A673 (cell line): ENCODE measurements around the gene FADS6. TPM values are rescaled to one million over a fixed set of nuclear protein-coding genes. Genes with fewer than 3 reads are reported as not detected.

Experiments
- BruUV-seq: library from RNA; stranded (reverse); fragments of 400-500 nt; replicated peaks from 2 replicates; lab custom pipeline; 2021; lab: Mats Ljungman, UMichigan
- CTCF ChIA-PET: fragments of 300-600 bp; sonication (Branson Sonifier 250); formaldehyde crosslinking; loops from one replicate; lab custom pipeline; 2022; ENCODE audit warnings: antibody characterized with exemption; lab: Charles Lee
- POLR2A ChIA-PET: fragments of 300-600 bp; sonication (Branson Sonifier 250); formaldehyde crosslinking; loops from one replicate; lab custom pipeline; 2022; ENCODE audit warnings: antibody characterized with exemption; ENCODE audit not compliant: low non-redundant PET; lab: Charles Lee
- DNase-seq: peaks from one replicate; pipeline ENCODE4 v3.0.0-alpha.2; 2015; ENCODE audit warnings: low spot score
- H3K27ac ChIP-seq: fragments of 200-600 bp; sonication (generic); 2 replicates; pipeline ENCODE4 v1.5.1; 2016; ENCODE audit warnings: mixed run types, low read depth, mild to moderate bottlenecking, mixed read lengths, antibody characterized with exemption, low read length; ENCODE audit not compliant: poor library complexity, severe bottlenecking
- H3K27me3 ChIP-seq: fragments of 200-600 bp; sonication (generic); replicated peaks from 2 replicates; pipeline ENCODE4 v1.6.1; 2017; ENCODE audit warnings: mixed run types, low read depth, mild to moderate bottlenecking, mixed read lengths, antibody characterized with exemption, low read length; ENCODE audit not compliant: insufficient read depth, poor library complexity
- H3K36me3 ChIP-seq: fragments of 200-600 bp; sonication (generic); 2 replicates; pipeline ENCODE4 v1.6.1; 2016; ENCODE audit warnings: mixed run types, mild to moderate bottlenecking, mixed read lengths, antibody characterized with exemption, low read length; ENCODE audit not compliant: insufficient read depth, poor library complexity, severe bottlenecking
- H3K4me1 ChIP-seq: fragments of 200-600 bp; sonication (generic); 2 replicates; pipeline ENCODE4 v1.6.1; 2017; ENCODE audit warnings: mixed run types, mild to moderate bottlenecking, mixed read lengths, antibody characterized with exemption, low read length; ENCODE audit not compliant: insufficient read depth, poor library complexity, severe bottlenecking
- H3K4me3 ChIP-seq: fragments of 200-600 bp; sonication (generic); 2 replicates; pipeline ENCODE4 v1.5.1; 2016; ENCODE audit warnings: low read depth, mixed run types, mild to moderate bottlenecking, mixed read lengths, low read length; ENCODE audit not compliant: poor library complexity, severe bottlenecking
- H3K9me3 ChIP-seq: fragments of 200-600 bp; sonication (generic); 2 replicates; pipeline ENCODE4 v1.6.1; 2016; ENCODE audit warnings: mixed run types, low read depth, mild to moderate bottlenecking, mixed read lengths, antibody characterized with exemption, low read length; ENCODE audit not compliant: poor library complexity, severe bottlenecking
- EZH2 ChIP-seq: fragments of 200-600 bp; sonication (generic); IDR thresholded peaks from 2 replicates; pipeline ENCODE4 v1.6.1; 2017; ENCODE audit warnings: borderline replicate concordance, low read depth, mild to moderate bottlenecking, mixed read lengths, antibody characterized with exemption, low read length; ENCODE audit not compliant: poor library complexity, severe bottlenecking
- intact Hi-C: fragments of 100-400 bp; cut with micrococcal nuclease; formaldehyde crosslinking; loops from one replicate; pipeline ENCODE4 v1.10.0; 2022; ENCODE audit not compliant: unreplicated experiment
- total RNA-seq: library from RNA; stranded (reverse); gene quantifications from 2 replicates; pipeline ENCODE4 v1.2.3, GENCODE V29; 2021
- TF ChIP-seq, protein P1 (sequence below): fragments of 300-800, 200-600 bp; sonication (generic); conservative IDR thresholded peaks from 2 replicates; pipeline ENCODE4 v1.5.1; 2017; ENCODE audit warnings: low read depth, mild to moderate bottlenecking, antibody characterized with exemption, low read length, moderate library complexity, mixed read lengths

Gene FADS6
- total RNA-seq, 1 experiment from 2014 or later = not detected

- BruUV-seq = no TSS peak
- ChIA-PET POLR2A (no interaction called here), CTCF (interaction anchor here (1.2 kb wide), 1 partner anchor 214 kb away, joined by 3 read pairs; no protein-coding TSS in a partner anchor)
- Histone ChIP-seq H3K27me3 (peaks cover 45% of the 10 kb centered on the region), H3K4me1 (no peaks in the 10 kb centered on the region), H3K36me3 (no peaks in the 10 kb centered on the region), H3K27ac (no peak overlapping the region), H3K9me3 (no peaks in the 10 kb centered on the region), H3K4me3 (no peak overlapping the region)
- DNase-seq = no peak
- intact Hi-C loops = no loop called here
- TF ChIP-seq, protein P1, sequence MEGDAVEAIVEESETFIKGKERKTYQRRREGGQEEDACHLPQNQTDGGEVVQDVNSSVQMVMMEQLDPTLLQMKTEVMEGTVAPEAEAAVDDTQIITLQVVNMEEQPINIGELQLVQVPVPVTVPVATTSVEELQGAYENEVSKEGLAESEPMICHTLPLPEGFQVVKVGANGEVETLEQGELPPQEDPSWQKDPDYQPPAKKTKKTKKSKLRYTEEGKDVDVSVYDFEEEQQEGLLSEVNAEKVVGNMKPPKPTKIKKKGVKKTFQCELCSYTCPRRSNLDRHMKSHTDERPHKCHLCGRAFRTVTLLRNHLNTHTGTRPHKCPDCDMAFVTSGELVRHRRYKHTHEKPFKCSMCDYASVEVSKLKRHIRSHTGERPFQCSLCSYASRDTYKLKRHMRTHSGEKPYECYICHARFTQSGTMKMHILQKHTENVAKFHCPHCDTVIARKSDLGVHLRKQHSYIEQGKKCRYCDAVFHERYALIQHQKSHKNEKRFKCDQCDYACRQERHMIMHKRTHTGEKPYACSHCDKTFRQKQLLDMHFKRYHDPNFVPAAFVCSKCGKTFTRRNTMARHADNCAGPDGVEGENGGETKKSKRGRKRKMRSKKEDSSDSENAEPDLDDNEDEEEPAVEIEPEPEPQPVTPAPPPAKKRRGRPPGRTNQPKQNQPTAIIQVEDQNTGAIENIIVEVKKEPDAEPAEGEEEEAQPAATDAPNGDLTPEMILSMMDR = no peak
- no peak for TF ChIP-seq EZH2
Measured at GRCh38 chr17:74900208-74900607, 6.8 kb upstream of the FADS6 start.

GRCh38 chr17:74898376-74898946 is 5.0 kb upstream of the FADS6 start:
- Histone ChIP-seq H3K36me3 (no peaks in the 10 kb centered on the region), H3K27me3 (peaks cover 63% of the 10 kb centered on the region), H3K27ac (no peak overlapping the region), H3K4me1 (no peaks in the 10 kb centered on the region), H3K4me3 (no peak overlapping the region), H3K9me3 (no peaks in the 10 kb centered on the region)
- POLR2A ChIA-PET = no interaction called here
- CTCF ChIA-PET = no interaction called here
- intact Hi-C loops = no loop called here
- no TSS peak for BruUV-seq
- TF ChIP-seq, protein P1 = no peak
- no peak for TF ChIP-seq EZH2
- no peak for DNase-seq

GRCh38 chr17:74893936-74894671 is 671 bp upstream of the FADS6 start:
- peak; percentile 5 for TF ChIP-seq EZH2
- TF ChIP-seq, protein P1 = no peak
- ChIA-PET POLR2A (no interaction called here), CTCF (no interaction called here)
- no TSS peak for BruUV-seq
- Histone ChIP-seq H3K27ac (no peak overlapping the region), H3K27me3 (peaks cover 74% of the 10 kb centered on the region), H3K36me3 (no peaks in the 10 kb centered on the region), H3K9me3 (no peaks in the 10 kb centered on the region), H3K4me1 (no peaks in the 10 kb centered on the region), H3K4me3 (no peak overlapping the region)
- intact Hi-C loops = no loop called here
- no peak for DNase-seq
